Measurements from ENCODE around the gene ARHGAP10. TPM values are rescaled to one million over a fixed set of nuclear protein-coding genes. Genes with fewer than 3 reads are reported as not detected.

The ARHGAP10 gene
- total RNA-seq, 1 donor from 2014 or later, result 8.3 TPM

DNA sequence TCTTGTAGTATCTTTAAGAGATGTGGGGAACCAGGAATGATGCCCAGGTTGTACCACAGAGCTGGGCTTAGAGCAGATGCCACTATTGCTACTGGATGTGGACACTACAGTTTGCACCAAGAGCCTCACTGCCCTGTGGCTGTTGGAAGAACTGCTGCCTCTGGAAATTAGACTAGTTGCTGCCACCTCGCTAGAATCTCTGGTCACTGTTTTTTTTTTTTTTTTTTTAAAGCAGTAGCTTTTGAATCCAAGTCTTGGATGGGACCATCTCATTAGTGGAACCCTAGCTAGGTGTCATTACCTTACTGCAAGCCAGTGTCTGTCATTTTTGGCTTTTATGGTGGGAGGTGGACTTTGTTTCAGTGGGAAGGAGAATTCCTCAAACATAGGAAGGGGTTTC lies 105.5 kb downstream of the ARHGAP10 start:
- Mint-ChIP-seq H3K27me3 (peaks cover 13% of the 10 kb centered on the region), H3K36me3 (ENCODE audit: low read depth) (no peaks in the 10 kb centered on the region), H3K9me3 (no peaks in the 10 kb centered on the region), H3K4me1 (peaks cover 12% of the 10 kb centered on the region), H3K4me3 (no peak overlapping the region), H3K27ac (no peak overlapping the region)
- no peak for DNase-seq
- intact Hi-C loops (cut with micrococcal nuclease), result no loop called here

- H3K9me3 Mint-ChIP-seq, result no peaks in the 10 kb centered on the region
- DNase-seq, result no peak
- no peaks in the 10 kb centered on the region for H3K36me3 Mint-ChIP-seq (ENCODE audit: low read depth)
These were observed 106.0 kb downstream of the ARHGAP10 start for GRCh38 chr4:147837854-147838253.

DNA sequence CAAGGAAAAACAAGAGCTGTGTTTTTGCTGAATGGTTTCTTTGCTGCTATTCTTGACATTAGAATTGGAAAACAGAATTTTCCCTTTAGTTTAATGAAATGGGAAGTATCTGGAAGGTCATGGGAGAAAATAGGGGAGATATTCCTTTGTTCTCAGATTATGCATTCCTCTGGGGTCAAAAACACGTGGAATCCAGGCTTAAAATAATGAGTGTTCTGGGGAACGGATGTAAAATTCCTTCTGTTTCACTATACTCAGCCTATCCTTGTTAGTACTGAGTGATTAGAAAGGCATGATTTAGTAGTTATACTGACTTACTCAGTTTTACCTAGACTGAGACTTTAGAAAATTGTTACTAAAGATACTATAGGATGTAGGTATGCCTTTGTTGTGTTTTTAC lies 107.3 kb downstream of the ARHGAP10 start:
- Mint-ChIP-seq H3K36me3 (ENCODE audit: low read depth) (no peaks in the 10 kb centered on the region), H3K27ac (no peak overlapping the region)
- intact Hi-C loops (cut with micrococcal nuclease), result no loop called here

More at GRCh38 chr4:147837854-147838253, 106.0 kb downstream of the ARHGAP10 start:
- Mint-ChIP-seq H3K27me3 (peaks cover 13% of the 10 kb centered on the region), H3K4me1 (peaks cover 15% of the 10 kb centered on the region), H3K4me3 (no peak overlapping the region), H3K27ac (no peak overlapping the region)
- intact Hi-C loops (cut with micrococcal nuclease), result no loop called here

DNA sequence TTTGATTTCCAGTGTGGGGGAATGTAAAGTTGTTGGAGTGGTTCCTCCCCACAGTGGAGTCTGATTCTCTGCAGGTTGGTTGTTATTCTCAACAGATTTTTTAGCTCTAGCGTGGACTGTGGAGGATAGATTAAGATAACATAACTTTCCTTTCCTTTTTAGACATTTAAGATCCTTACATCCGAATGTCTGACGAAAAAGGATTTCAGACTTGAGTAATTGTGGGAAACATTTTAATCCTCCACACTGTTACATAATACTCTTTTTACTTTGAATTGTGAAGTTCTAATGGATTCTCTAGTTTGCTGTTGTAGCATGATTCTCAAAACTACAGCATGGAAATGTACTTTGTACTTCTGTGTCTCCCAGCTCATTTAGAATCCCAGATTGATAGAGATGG lies 107.8 kb downstream of the ARHGAP10 start:
- Mint-ChIP-seq H3K4me1 (peaks cover 13% of the 10 kb centered on the region), H3K27me3 (peaks cover 13% of the 10 kb centered on the region), H3K9me3 (no peaks in the 10 kb centered on the region), H3K27ac (no peak overlapping the region), H3K4me3 (no peak overlapping the region), H3K36me3 (ENCODE audit: low read depth) (no peaks in the 10 kb centered on the region)
- no peak for DNase-seq
- intact Hi-C loops (cut with micrococcal nuclease), result no loop called here

More for the DNA sequence above, 107.3 kb downstream of the ARHGAP10 start:
- Mint-ChIP-seq H3K4me1 (peaks cover 13% of the 10 kb centered on the region), H3K27me3 (peaks cover 13% of the 10 kb centered on the region), H3K9me3 (no peaks in the 10 kb centered on the region), H3K4me3 (no peak overlapping the region)
- no peak for DNase-seq

DNA sequence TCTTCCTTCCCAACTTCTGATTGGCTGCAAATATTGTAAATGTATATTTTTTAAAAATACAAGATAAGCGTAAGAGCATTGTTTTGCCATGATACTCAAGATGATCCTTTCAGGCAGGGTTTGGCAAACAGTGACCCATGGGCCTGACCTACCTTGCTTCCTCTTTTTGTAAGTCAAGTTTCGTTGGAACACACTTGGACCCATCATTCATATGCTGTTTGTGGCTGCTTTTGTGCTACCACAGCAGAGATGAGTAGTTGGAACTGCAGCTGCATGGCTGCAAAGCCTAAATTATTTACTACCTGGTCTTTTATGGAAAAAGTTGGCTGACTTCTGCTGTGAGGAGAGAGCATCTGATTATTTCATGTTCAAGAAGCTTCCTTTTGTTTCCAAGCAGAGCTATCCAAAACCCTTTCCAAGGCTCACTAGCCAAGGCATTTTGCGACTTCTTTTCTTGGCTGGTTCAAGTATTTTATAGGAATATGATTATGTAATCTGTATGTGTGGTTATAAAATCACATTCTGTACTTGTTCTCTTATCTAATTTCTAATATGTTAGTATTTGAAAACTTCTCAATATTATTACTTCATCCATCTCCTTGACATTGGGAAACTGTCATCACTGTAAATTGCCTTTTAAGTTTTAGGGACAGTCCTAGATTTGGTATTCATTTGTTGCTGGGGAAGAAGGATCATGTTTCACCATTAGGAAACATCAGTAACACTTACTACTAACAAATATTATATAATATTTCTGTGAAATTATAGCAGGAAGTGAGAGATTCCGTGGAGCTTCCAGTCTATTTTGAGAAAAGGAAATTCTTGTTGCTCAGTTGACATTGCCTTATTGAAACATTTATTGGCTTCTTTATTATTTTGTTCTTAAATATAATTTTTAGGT lies 109.2 kb downstream of the ARHGAP10 start:
- intact Hi-C loops (cut with micrococcal nuclease), result no loop called here
- Mint-ChIP-seq H3K27me3 (peaks cover 13% of the 10 kb centered on the region), H3K36me3 (ENCODE audit: low read depth) (no peaks in the 10 kb centered on the region), H3K4me3 (no peak overlapping the region), H3K27ac (no peak overlapping the region), H3K4me1 (peaks cover 11% of the 10 kb centered on the region), H3K9me3 (no peaks in the 10 kb centered on the region)
- DNase-seq, result no peak

DNA sequence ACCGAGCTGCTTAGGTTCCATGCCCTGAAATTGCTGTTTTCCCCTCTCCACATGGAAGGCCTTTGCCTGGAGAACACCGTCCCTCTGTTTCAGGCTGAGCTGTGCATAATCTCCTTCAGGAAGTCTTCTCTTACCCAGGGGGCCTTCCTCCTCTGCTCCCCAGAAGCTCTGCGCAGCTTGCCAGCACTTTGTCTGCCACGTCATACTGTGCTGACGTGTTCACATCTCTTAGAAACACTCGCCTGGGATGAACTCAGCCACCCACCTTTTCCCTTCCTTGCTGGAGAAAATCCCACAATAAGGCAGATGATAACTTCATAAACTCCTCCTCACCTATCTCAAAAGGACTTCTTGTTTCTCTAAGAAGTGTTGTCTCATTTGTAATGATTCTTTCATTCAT lies 110.7 kb downstream of the ARHGAP10 start:
- H3K27ac Mint-ChIP-seq, result no peak overlapping the region
- intact Hi-C loops (cut with micrococcal nuclease), result no loop called here

DNA sequence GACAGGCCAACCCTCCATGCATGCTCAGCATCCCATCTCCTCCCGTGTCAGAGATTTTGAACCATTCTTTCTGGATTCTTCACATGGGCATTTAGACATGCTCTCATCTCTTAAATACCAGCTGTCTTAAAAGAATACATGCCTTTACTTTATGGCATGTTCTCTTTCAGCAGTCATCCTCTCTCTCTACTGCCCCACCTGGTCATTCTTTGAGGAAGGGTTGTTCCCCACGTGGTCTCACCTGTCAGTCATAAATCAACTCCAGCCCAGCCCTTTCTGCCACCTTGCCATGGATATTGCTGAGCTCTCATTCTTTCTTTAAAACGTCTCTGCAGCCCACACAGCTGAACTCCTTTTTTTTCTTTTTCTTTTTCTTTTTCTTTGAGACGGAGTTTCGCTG lies 111.3 kb downstream of the ARHGAP10 start:
- Mint-ChIP-seq H3K4me1 (peaks cover 11% of the 10 kb centered on the region), H3K4me3 (no peak overlapping the region), H3K36me3 (ENCODE audit: low read depth) (no peaks in the 10 kb centered on the region), H3K27ac (no peak overlapping the region), H3K27me3 (peaks cover 10% of the 10 kb centered on the region), H3K9me3 (no peaks in the 10 kb centered on the region)
- intact Hi-C loops (cut with micrococcal nuclease), result no loop called here
- DNase-seq, result no peak

More for the DNA sequence above, 110.7 kb downstream of the ARHGAP10 start:
- peaks cover 8% of the 10 kb centered on the region for H3K4me1 Mint-ChIP-seq
- no peaks in the 10 kb centered on the region for H3K9me3 Mint-ChIP-seq
- H3K27me3 Mint-ChIP-seq, result peaks cover 10% of the 10 kb centered on the region
- DNase-seq, result no peak
- no peaks in the 10 kb centered on the region for H3K36me3 Mint-ChIP-seq (ENCODE audit: low read depth)
- H3K4me3 Mint-ChIP-seq, result no peak overlapping the region

GRCh38 chr4:147844781-147845180 lies 112.9 kb downstream of the ARHGAP10 start:
- no peak for DNase-seq
- Mint-ChIP-seq H3K4me1 (peaks cover 11% of the 10 kb centered on the region), H3K36me3 (ENCODE audit: low read depth) (no peaks in the 10 kb centered on the region), H3K9me3 (no peaks in the 10 kb centered on the region), H3K27me3 (peaks cover 8% of the 10 kb centered on the region), H3K4me3 (no peak overlapping the region), H3K27ac (no peak overlapping the region)
- intact Hi-C loops (cut with micrococcal nuclease), result no loop called here

DNA sequence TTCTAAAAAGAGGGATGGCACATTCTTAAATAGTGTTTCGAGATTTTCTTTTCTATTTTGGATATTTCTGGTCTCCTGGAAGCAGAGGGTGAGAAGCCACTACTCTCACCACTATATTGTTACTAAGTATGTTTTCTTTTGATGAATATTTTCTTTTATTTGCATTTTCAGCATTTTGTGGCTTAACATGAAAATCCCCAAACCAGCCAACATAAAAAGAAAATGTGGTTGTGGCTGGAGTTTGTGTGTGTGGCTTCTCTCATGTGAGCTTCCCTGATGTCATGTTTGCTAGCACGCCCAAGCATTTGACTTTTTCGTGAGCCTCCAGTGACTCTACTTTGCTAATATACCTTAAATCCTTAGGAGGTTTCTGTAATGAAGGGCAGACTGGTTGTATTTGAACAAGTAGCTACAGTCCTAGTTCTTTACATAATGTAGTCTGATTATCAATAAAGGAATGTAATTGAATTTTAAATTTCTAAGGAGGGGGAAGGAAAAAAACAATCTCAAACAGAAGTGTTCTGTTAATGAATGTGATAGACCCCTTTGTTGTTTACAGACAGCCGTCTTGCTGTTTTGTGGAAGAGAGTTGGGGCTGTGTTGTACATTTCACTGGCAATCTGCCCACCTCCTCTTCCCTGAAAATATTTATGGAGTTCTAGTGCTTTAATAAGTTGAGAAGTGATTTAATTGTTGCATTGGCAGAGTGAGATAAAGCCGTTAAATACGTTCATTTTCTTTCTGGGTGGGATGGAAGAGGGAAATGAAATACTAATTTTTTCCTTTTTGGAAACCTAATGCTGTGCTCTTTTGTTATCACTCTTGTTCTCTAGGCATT lies 114.6 kb downstream of the ARHGAP10 start:
- Mint-ChIP-seq H3K27me3 (peaks cover 3% of the 10 kb centered on the region), H3K9me3 (no peaks in the 10 kb centered on the region), H3K4me3 (no peak overlapping the region), H3K4me1 (peaks cover 11% of the 10 kb centered on the region), H3K27ac (no peak overlapping the region), H3K36me3 (ENCODE audit: low read depth) (no peaks in the 10 kb centered on the region)
- peak; percentile 80 for DNase-seq
- intact Hi-C loops (cut with micrococcal nuclease), result loop anchor here (1.0 kb wide), 1 partner anchor 46 kb away; no protein-coding TSS in a partner anchor

DNA sequence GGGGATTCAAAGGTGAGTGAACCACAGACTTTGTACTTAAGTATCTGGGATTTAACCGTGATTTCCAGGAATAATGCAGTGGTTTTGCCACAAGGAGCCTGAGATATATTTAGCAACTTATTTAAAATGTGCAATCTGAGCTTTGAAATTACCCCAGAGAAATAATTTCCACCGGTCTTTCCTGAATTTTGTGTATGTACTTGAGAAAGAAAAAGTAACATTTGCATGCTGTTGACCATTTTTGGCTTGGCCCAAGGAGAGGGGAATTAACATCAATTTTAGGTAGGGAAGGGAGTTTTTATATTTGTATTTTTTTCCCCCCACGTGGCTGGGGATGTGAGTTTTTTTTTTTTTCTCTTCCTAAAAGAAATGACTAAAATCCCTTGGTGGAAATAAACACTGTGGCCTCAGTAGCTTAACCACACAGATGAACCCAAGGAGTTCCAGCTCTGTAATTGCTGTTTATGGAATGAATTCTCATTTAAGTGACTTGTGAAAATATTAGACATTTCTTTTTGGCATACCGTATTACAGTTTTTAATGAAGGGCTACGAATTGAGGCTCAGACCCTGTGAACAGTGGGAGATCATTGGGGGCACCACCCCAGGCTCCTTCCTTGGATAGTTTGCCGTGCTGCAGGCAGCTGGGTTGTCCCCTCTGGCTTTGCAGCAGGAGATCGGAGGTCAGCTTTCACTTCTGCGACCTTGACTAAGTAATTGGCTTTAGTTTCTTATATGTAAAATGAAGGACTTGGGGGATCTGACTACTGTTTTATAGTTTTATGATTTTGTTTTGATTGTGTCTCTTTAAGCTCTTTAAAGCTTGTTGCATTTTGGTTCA lies 116.1 kb downstream of the ARHGAP10 start:
- Mint-ChIP-seq H3K27ac (no peak overlapping the region), H3K27me3 (peaks cover 3% of the 10 kb centered on the region), H3K4me1 (peaks cover 7% of the 10 kb centered on the region), H3K9me3 (no peaks in the 10 kb centered on the region), H3K36me3 (ENCODE audit: low read depth) (no peaks in the 10 kb centered on the region), H3K4me3 (no peak overlapping the region)
- intact Hi-C loops (cut with micrococcal nuclease), result no loop called here
- DNase-seq, result no peak

- Mint-ChIP-seq H3K4me1 (peaks cover 5% of the 10 kb centered on the region), H3K27ac (no peak overlapping the region), H3K27me3 (peaks cover 3% of the 10 kb centered on the region), H3K36me3 (ENCODE audit: low read depth) (no peaks in the 10 kb centered on the region), H3K9me3 (no peaks in the 10 kb centered on the region), H3K4me3 (no peak overlapping the region)
- no peak for DNase-seq
- intact Hi-C loops (cut with micrococcal nuclease), result no loop called here
These were observed 116.7 kb downstream of the ARHGAP10 start for GRCh38 chr4:147848634-147849033.

DNA sequence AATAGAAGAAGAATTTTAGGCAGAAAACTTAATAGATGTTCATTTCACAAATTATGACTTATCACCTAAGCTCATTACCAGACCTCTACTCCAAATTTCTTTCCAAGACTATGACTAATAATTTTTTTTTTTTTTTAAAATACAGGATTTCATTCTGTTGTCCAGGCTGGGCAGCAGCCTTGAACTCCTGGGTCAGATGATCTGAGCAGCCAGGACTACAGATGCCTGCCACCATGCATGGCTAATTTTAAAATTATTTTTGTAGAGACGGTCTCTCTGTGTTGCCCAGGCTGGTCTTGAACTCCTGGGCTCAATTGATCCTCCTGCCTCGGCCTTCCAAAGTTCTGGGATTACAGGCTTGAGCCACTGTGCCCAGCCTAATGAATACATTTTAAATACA lies 119.2 kb downstream of the ARHGAP10 start:
- no peaks in the 10 kb centered on the region for H3K36me3 Mint-ChIP-seq (ENCODE audit: low read depth)
- H3K9me3 Mint-ChIP-seq, result no peaks in the 10 kb centered on the region
- H3K27me3 Mint-ChIP-seq, result peaks cover 3% of the 10 kb centered on the region
- no peak for DNase-seq
- H3K4me3 Mint-ChIP-seq, result no peak overlapping the region
- no peak overlapping the region for H3K27ac Mint-ChIP-seq
- intact Hi-C loops (cut with micrococcal nuclease), result no loop called here
- H3K4me1 Mint-ChIP-seq, result peaks cover 5% of the 10 kb centered on the region

DNA sequence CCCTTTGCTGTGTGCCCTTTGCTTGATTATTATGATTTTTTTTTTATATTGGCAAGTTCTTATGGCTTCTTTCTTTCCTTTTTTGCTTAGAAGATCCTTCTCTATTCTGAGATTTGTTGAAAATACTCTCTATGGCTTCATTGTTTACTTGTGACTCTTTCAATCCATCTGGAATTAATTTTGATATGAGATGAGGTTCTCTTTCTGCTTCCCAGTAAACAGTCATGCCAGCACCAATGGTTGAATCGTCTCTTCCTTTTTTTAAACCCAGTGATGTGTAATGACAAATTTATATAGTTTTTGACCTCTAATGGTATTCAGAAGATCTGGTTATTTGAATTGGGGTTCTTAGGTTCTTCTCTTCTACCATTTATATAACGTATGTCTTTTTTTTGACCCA lies 121.8 kb downstream of the ARHGAP10 start:
- no peak overlapping the region for H3K27ac Mint-ChIP-seq
- H3K36me3 Mint-ChIP-seq (ENCODE audit: low read depth), result peaks cover 1% of the 10 kb centered on the region
- no peaks in the 10 kb centered on the region for H3K9me3 Mint-ChIP-seq
- H3K27me3 Mint-ChIP-seq, result peaks cover 3% of the 10 kb centered on the region
- H3K4me3 Mint-ChIP-seq, result no peak overlapping the region
- intact Hi-C loops (cut with micrococcal nuclease), result no loop called here
- DNase-seq, result no peak
- H3K4me1 Mint-ChIP-seq, result no peaks in the 10 kb centered on the region
